Stromal cell of bone marrow (primary cell): ENCODE results near the gene AFTPH.
A peak's percentile ranks its signal among the peaks of the same experiment; 100 is the strongest.
"Not testable (repeated sequence)": the region's sequence is repeated elsewhere in the genome, so short reads cannot be mapped to it uniquely, and the experiment has no call there.

Source experiments
- DNase-seq: peaks from one replicate; pipeline ENCODE4 v3.0.0-alpha.2; 2012; ENCODE audit warnings: low read depth

AFTPH gene

GRCh38 chr2:64493788-64494187 lies 30.3 kb upstream of the AFTPH start:
- DNase-seq = no peak

GRCh38 chr2:64498438-64498837 lies 25.7 kb upstream of the AFTPH start:
- DNase-seq = no peak

DNA sequence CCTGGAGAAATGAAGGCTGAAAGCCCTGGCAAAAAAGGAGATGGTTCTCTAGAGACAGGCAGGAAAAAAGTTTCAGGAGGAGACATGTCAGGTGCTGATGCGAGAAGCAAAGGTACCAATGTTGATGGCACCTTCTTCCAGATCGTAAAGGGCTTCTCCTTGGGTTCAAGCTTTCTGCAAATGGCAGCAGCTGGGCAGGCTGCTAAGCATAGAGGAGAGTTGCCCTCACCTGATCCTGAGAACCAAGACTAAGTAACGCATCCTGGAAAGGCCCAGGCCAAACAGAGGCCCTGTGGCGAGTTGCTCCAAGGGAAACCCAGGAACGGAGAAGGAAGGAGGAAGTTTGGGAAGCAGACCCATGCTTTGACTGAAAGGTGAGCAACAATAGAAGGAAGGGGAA lies 23.6 kb upstream of the AFTPH start:
- no peak for DNase-seq

GRCh38 chr2:64501946-64502345 lies 22.2 kb upstream of the AFTPH start:
- DNase-seq = no peak

GRCh38 chr2:64502860-64503259 lies 21.3 kb upstream of the AFTPH start:
- no peak for DNase-seq

- DNase-seq = no peak
These were observed 19.1 kb upstream of the AFTPH start for GRCh38 chr2:64504774-64505720.

DNA sequence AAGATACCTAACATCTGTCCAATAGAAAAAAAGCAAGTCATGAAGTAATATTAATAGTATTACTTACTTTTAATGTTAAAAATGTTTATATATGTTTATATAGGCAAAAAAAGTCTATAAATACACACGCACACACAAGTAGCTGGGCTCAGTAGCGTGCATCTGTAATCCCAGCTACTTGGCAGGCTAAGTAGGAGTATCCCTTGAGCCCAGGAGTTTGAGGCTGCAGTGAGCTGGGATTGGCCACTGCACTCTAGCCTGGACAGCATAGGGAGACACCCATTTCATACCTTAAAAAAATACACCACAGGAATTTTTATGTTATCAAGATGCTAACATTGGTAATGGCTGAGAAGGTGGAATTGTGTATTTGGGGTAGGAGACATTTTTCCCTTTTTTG lies 17.4 kb upstream of the AFTPH start:
- DNase-seq = no peak

GRCh38 chr2:64514008-64514407 lies 10.1 kb upstream of the AFTPH start:
- DNase-seq = no peak

DNA sequence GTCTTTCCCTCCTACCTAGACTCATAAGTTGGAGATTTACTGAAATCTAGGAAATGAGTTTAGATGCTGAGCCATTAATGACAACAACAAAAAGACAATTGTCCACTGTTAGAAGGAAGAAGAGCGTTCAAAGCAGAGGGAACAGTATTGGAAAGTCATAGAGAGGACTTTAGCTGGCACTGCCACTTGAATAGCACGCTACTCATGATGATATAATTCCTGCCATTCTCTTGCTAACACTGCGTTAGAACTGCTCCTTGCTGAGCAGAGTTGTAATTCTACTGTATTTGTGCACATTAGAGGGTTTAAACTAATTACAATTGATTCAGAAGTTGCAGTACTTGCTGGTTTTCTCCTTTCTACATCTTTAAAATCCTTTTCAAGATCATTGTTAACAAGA lies 9.0 kb upstream of the AFTPH start:
- no peak for DNase-seq

GRCh38 chr2:64516651-64517510 lies 7.2 kb upstream of the AFTPH start:
- no peak for DNase-seq

GRCh38 chr2:64517511-64517884 lies 6.6 kb upstream of the AFTPH start:
- no peak for DNase-seq

GRCh38 chr2:64522843-64523428 lies 1.2 kb upstream of the AFTPH start:
- peak; percentile 75 for DNase-seq

DNA sequence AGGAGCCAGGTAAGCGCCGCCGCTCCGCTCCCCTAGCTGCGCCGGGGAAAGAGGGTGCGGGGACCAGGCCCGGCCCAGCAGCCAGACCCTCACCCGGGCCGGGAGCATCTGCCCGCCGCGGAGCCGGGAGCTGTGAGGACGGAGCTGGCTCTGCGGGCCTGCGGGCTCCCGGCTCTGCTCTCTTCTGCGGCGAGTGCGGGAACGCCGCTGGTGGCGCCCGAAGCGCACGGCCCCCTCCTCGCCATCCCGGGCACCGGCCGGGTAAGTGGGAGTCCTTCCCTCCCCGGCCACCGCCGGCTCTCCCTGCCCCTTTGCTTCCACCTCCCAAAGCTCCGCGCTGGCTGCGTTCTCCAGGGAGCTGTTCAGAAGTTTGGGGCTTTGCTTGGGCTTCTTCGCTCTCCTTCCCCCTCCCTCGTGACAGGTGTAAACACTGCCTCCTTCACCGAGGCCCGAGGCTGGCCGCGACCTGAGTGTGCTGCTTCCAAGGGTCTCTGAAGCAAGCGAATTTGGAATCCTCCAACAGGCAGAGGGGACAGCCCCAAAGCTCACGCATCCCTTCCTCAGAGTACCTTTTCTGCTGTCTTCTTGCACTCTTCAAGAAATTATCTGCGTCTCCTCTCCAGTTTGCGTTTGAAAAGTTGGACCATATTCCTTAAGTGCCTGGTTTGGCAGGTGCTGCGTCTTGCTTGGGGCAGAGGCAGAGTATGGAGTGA lies 632 bp downstream of the AFTPH start:
- DNase-seq = no peak

DNA sequence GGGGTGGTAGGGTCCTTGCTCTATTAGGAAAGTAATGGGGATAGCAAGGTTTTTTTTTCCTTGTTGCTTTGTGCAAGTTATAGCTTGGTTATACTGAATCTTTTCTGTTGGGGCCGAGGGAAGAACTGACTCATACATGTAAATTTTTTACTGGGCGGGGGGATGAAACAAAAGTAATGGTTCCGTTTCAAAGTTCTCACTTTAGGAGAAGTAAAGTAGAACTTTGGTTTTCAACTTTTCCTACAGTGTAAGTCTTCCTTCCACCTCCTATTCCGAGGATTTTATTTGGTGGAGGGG lies 1.1 kb downstream of the AFTPH start:
- no peak for DNase-seq

DNA sequence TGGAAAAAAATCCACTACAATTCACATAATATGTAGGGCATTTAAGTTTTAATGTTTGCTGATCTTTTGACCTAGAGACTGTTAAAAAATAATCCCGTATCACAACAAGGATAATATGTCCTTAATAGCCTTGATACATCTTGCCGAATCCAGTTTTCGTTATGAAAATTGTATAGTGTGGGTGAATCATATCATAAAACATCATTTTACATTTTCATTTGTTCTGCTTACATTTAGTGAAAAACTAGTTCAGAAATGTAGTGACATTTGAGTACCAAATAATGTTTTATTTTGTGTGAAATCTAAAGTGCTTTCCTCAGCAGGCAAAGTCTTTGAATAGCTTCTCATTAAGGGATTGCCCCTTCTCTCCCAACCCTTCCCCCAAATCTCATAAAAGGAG lies 1.9 kb downstream of the AFTPH start:
- no peak for DNase-seq

- not testable (repeated sequence) for DNase-seq
These were observed 6.8 kb downstream of the AFTPH start for GRCh38 chr2:64530946-64531345.

DNA sequence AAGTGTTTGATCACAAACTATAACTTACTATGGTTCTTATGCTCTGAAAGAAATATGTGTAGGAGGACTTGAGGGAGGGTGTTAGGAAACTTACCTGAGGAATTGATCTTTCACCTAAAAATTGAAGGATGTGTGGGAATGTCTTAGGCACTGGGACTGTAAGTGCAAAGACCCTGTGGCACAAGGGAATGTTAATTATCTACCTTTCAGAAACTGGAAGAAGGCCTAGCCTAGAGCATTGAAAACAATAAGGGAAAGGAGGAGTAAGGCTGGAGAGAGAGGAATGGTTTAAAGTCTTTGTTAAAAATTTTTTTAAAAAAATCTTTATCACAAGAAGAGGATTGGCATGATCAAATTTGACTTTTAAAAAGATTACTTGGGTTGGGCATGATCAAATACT lies 7.9 kb downstream of the AFTPH start:
- no peak for DNase-seq

DNA sequence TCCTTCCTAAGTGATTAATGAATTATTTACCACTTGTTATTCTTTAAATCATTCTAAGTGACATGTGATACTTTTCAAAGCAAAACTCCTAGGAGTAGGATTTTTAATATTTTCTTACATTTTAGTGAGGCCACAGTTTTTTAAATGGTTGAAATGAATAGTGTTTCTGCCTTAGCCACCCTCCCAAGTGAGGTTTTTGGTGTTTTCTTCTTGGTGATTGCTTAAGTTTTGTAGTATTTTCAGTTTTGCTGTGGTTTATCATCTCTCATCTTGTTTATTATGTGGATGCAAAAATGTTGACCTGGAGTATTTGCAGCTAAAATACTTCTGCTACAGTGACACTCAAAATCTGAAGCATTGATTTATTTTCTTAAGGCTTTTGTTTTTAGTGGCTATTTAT lies 9.8 kb downstream of the AFTPH start:
- no peak for DNase-seq

GRCh38 chr2:64534363-64534762 lies 10.2 kb downstream of the AFTPH start:
- no peak for DNase-seq

GRCh38 chr2:64535024-64535423 lies 10.9 kb downstream of the AFTPH start:
- DNase-seq = no peak

DNA sequence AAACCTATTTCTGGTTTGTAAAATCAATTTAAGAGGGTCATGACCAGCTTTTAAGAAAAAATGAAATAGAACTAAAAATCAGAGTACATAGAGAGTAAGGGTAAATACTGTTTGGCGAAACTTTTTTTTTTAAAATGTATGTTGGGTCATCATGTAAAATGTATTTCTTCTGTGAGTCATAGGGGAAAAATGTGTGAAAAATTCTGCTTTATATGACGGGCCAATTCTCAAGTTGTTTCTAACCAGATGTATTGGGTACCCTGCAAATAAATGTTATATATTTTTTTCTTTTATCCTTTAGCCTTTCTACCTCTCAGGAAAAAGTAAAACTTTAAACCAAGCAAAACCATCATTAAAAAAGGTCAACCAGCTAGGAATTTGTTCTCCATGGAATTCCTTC lies 13.9 kb downstream of the AFTPH start:
- no peak for DNase-seq

DNA sequence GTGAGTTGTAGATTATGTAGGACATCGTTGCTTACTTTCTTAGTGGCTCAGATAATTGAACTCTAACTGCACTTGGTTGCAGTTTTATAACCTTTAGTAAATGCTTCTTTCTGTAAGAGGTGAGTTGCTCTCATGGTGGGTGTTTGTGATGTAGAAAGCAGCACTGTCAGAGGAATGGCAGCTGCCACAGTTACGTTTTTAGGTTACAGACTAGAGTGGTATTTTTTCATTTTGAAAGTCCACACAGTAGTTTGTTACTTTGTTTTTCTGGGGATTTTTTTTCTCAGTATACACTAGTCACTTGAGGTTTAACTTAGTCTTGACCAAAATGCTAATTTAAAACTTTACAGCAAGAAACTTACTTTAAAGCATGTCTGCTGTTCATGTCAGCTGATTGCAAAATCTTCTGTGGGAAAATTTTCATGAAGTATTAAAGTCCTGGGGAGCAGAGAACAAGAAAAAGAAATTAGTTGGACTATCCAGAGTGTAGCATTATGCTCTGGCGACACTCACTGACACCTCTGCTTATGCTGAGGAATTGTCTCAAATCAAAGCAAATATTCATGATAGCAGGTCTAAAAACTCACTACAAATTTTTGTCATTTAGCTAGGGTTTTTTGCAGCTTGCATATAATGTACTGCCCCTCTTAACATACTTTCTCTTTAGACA lies 14.8 kb downstream of the AFTPH start:
- DNase-seq = no peak
